ENCODE measurements around the gene RNGTT.

The RNGTT gene

GRCh38 chr6:88763160-88763559 lies 200.3 kb downstream of the RNGTT start:
- TF ChIP-seq USF1 (IDR thresholded peaks at IDR 0.05) (no peak), REST (IDR thresholded peaks at IDR 0.05; ENCODE audit: low read depth) (no peak), TCF12 (IDR thresholded peaks at IDR 0.05; ENCODE audit: low read depth) (no peak), EGR1 (IDR thresholded peaks at IDR 0.05) (no peak), NFIC (IDR thresholded peaks at IDR 0.05) (no peak), TEAD4 (IDR thresholded peaks at IDR 0.05) (no peak), RAD21 (IDR thresholded peaks at IDR 0.05; ENCODE audit: low read depth) (no peak), YY1 (IDR thresholded peaks at IDR 0.05; ENCODE audit: low read depth) (no peak), ZBTB7A (IDR thresholded peaks at IDR 0.05; ENCODE audit: low read depth) (no peak), CREB1 (IDR thresholded peaks at IDR 0.05; ENCODE audit: low read depth) (no peak), CEBPB (IDR thresholded peaks at IDR 0.05) (no peak), EP300 (IDR thresholded peaks at IDR 0.05; ENCODE audit: borderline replicate concordance) (no peak), TAF1 (IDR thresholded peaks at IDR 0.05; ENCODE audit: low read depth) (no peak), FOXM1 (IDR thresholded peaks at IDR 0.05; ENCODE audit: borderline replicate concordance, low read depth) (no peak), MAX (IDR thresholded peaks at IDR 0.05) (no peak)

- TF ChIP-seq TAF1 (IDR thresholded peaks at IDR 0.05; ENCODE audit: low read depth), result no peak
- no peak for TF ChIP-seq MAX (IDR thresholded peaks at IDR 0.05)
- no peak for TF ChIP-seq FOXM1 (IDR thresholded peaks at IDR 0.05; ENCODE audit: borderline replicate concordance, low read depth)
- TF ChIP-seq TCF12 (IDR thresholded peaks at IDR 0.05; ENCODE audit: low read depth), result no peak
- TF ChIP-seq TEAD4 (IDR thresholded peaks at IDR 0.05), result no peak
- TF ChIP-seq ZBTB7A (IDR thresholded peaks at IDR 0.05; ENCODE audit: low read depth), result no peak
- TF ChIP-seq CREB1 (IDR thresholded peaks at IDR 0.05; ENCODE audit: low read depth), result no peak
- no peak for TF ChIP-seq CEBPB (IDR thresholded peaks at IDR 0.05)
- TF ChIP-seq USF1 (IDR thresholded peaks at IDR 0.05), result no peak
- TF ChIP-seq RAD21 (IDR thresholded peaks at IDR 0.05; ENCODE audit: low read depth), result no peak
- no peak for TF ChIP-seq REST (IDR thresholded peaks at IDR 0.05; ENCODE audit: low read depth)
- no peak for TF ChIP-seq EGR1 (IDR thresholded peaks at IDR 0.05)
- no peak for TF ChIP-seq YY1 (IDR thresholded peaks at IDR 0.05; ENCODE audit: low read depth)
- TF ChIP-seq EP300 (IDR thresholded peaks at IDR 0.05; ENCODE audit: borderline replicate concordance), result no peak
- TF ChIP-seq NFIC (IDR thresholded peaks at IDR 0.05), result no peak
These were observed 202.0 kb downstream of the RNGTT start for GRCh38 chr6:88761237-88762031.

- TF ChIP-seq CEBPB (IDR thresholded peaks at IDR 0.05), result no peak
- TF ChIP-seq FOXM1 (IDR thresholded peaks at IDR 0.05; ENCODE audit: borderline replicate concordance, low read depth), result no peak
- TF ChIP-seq NFIC (IDR thresholded peaks at IDR 0.05), result no peak
- no peak for TF ChIP-seq CREB1 (IDR thresholded peaks at IDR 0.05; ENCODE audit: low read depth)
- no peak for TF ChIP-seq USF1 (IDR thresholded peaks at IDR 0.05)
- TF ChIP-seq TAF1 (IDR thresholded peaks at IDR 0.05; ENCODE audit: low read depth), result no peak
- TF ChIP-seq EGR1 (IDR thresholded peaks at IDR 0.05), result no peak
These were observed 203.3 kb downstream of the RNGTT start for GRCh38 chr6:88760091-88760490.

GRCh38 chr6:88750936-88751335 lies 212.5 kb downstream of the RNGTT start:
- no peak for TF ChIP-seq EGR1 (IDR thresholded peaks at IDR 0.05)
- no peak for TF ChIP-seq EP300 (IDR thresholded peaks at IDR 0.05; ENCODE audit: borderline replicate concordance)
- TF ChIP-seq TCF12 (IDR thresholded peaks at IDR 0.05; ENCODE audit: low read depth), result no peak

GRCh38 chr6:88749849-88750248 lies 213.6 kb downstream of the RNGTT start:
- TF ChIP-seq FOXM1 (IDR thresholded peaks at IDR 0.05; ENCODE audit: borderline replicate concordance, low read depth) (no peak), REST (IDR thresholded peaks at IDR 0.05; ENCODE audit: low read depth) (no peak), CREB1 (IDR thresholded peaks at IDR 0.05; ENCODE audit: low read depth) (no peak), EP300 (IDR thresholded peaks at IDR 0.05; ENCODE audit: borderline replicate concordance) (no peak), TEAD4 (IDR thresholded peaks at IDR 0.05) (no peak), MAX (IDR thresholded peaks at IDR 0.05) (no peak), RAD21 (IDR thresholded peaks at IDR 0.05; ENCODE audit: low read depth) (no peak), USF1 (IDR thresholded peaks at IDR 0.05) (no peak), TAF1 (IDR thresholded peaks at IDR 0.05; ENCODE audit: low read depth) (no peak), ZBTB7A (IDR thresholded peaks at IDR 0.05; ENCODE audit: low read depth) (no peak), EGR1 (IDR thresholded peaks at IDR 0.05) (no peak), CEBPB (IDR thresholded peaks at IDR 0.05) (no peak), NFIC (IDR thresholded peaks at IDR 0.05) (no peak), YY1 (IDR thresholded peaks at IDR 0.05; ENCODE audit: low read depth) (no peak), TCF12 (IDR thresholded peaks at IDR 0.05; ENCODE audit: low read depth) (no peak)

Data from Ishikawa (cell line).